Liver (tissue), 9 donors: ENCODE measurements around the gene NOP9. TPM values are rescaled to one million over a fixed set of nuclear protein-coding genes. Genes with fewer than 3 reads are reported as not detected.

Experiments
- DNase-seq: peaks from one replicate; pipeline ENCODE4 v3.0.0-alpha.2; 2017; ENCODE audit warnings: low spot score
- H3K27ac ChIP-seq, 2 donors: one replicate each; pipeline ENCODE4 v1.7.0; 2013; ENCODE audit warnings: inconsistent platforms in 2 of 2, low read length in 2 of 2, control low read depth in 1 of 2, low read depth in 1 of 2, mild to moderate bottlenecking in 1 of 2
- H3K27me3 ChIP-seq, 4 donors: one replicate each; pipeline versions ENCODE4 v1.6.1 to v1.7.0; 2013; ENCODE audit warnings: low read length in 3 of 4, inconsistent platforms in 1 of 4, mild to moderate bottlenecking in 1 of 4, moderate library complexity in 1 of 4; ENCODE audit not compliant: control insufficient read depth in 4 of 4, insufficient read depth in 4 of 4
- H3K36me3 ChIP-seq, 4 donors: one replicate each; pipeline versions ENCODE4 v1.6.1 to v1.7.0; 2013; ENCODE audit warnings: low read length in 3 of 4, mild to moderate bottlenecking in 3 of 4, low read depth in 1 of 4, moderate library complexity in 1 of 4; ENCODE audit not compliant: control insufficient read depth in 4 of 4, insufficient read depth in 3 of 4
- H3K4me1 ChIP-seq, 4 donors: one replicate each; pipeline versions ENCODE4 v1.6.1 to v1.7.0; 2013; ENCODE audit warnings: low read length in 3 of 4, mild to moderate bottlenecking in 3 of 4, moderate library complexity in 1 of 4; ENCODE audit not compliant: control insufficient read depth in 4 of 4, insufficient read depth in 4 of 4
- H3K4me3 ChIP-seq, 3 donors: one replicate each; pipeline versions ENCODE4 v1.6.1 to v1.7.0; 2013; ENCODE audit warnings: low read length in 3 of 3, control low read depth in 1 of 3, low read depth in 1 of 3, mild to moderate bottlenecking in 1 of 3
- H3K9ac ChIP-seq, 2 donors: one replicate each; pipeline ENCODE4 v1.7.0; 2013; ENCODE audit warnings: low read length in 2 of 2, mild to moderate bottlenecking in 2 of 2, moderate library complexity in 2 of 2, control low read depth in 1 of 2, low read depth in 1 of 2
- H3K9me3 ChIP-seq, 4 donors: one replicate each; pipeline versions ENCODE4 v1.6.1 to v1.7.0; 2013; ENCODE audit warnings: low read length in 3 of 4; ENCODE audit not compliant: control insufficient read depth in 4 of 4
- FOXA1 ChIP-seq: IDR thresholded peaks from 2 replicates; pipeline ENCODE4 v1.6.1; 2016; ENCODE audit warnings: antibody characterized with exemption
- FOXA2 ChIP-seq: IDR thresholded peaks from 2 replicates; pipeline ENCODE4 v1.6.1; 2016; ENCODE audit warnings: antibody characterized with exemption
- GABPA ChIP-seq, 2 donors: IDR thresholded peaks in 1 of 2; conservative IDR thresholded peaks in 1 of 2; 2 replicates each; pipeline ENCODE4 v1.6.1; 2016; ENCODE audit warnings: antibody characterized with exemption in 2 of 2, mild to moderate bottlenecking in 1 of 2, moderate library complexity in 1 of 2
- HNF4A ChIP-seq, 2 donors: conservative IDR thresholded peaks; 2 replicates each; pipeline ENCODE4 v1.6.1; 2016; ENCODE audit warnings: antibody characterized with exemption in 2 of 2, mild to moderate bottlenecking in 2 of 2
- HNF4G ChIP-seq: IDR thresholded peaks from 2 replicates; pipeline ENCODE4 v1.6.1; 2016; ENCODE audit warnings: antibody characterized with exemption
- JUND ChIP-seq, 2 donors: IDR thresholded peaks; 2 replicates each; pipeline ENCODE4 v1.6.1; 2016; ENCODE audit warnings: antibody characterized with exemption in 2 of 2
- MAX ChIP-seq: IDR thresholded peaks from 2 replicates; pipeline ENCODE4 v1.6.1; 2016; ENCODE audit warnings: antibody characterized with exemption
- NR2F2 ChIP-seq: IDR thresholded peaks from 2 replicates; pipeline ENCODE4 v1.6.1; 2016; ENCODE audit warnings: antibody characterized with exemption
- RAD21 ChIP-seq, 2 donors: IDR thresholded peaks; 2 replicates each; pipeline ENCODE4 v1.6.1; 2016; ENCODE audit warnings: antibody characterized with exemption in 2 of 2, mild to moderate bottlenecking in 2 of 2
- REST ChIP-seq: IDR thresholded peaks from 2 replicates; pipeline ENCODE4 v1.6.1; 2016; ENCODE audit warnings: antibody characterized with exemption, mild to moderate bottlenecking
- SP1 ChIP-seq: IDR thresholded peaks from 2 replicates; pipeline ENCODE4 v1.6.1; 2018; ENCODE audit warnings: antibody characterized with exemption, mild to moderate bottlenecking
- TAF1 ChIP-seq: conservative IDR thresholded peaks from 2 replicates; pipeline ENCODE4 v1.6.1; 2016; ENCODE audit warnings: antibody characterized with exemption, mild to moderate bottlenecking
- ZBTB33 ChIP-seq: IDR thresholded peaks from 2 replicates; pipeline ENCODE4 v1.6.1; 2016; ENCODE audit warnings: antibody characterized with exemption
- WGBS: extraction: QIAGEN DNeasy Blood & Tissue Kit; methylation state at CpG from one replicate; pipeline ENCODE4 v1.1.7; 2013; 5-methylcytosine and 5-hydroxymethylcytosine counted together
- polyA plus RNA-seq, 2 donors: library from polyadenylated mRNA; stranded (reverse) in 1 of 2; unstranded in 1 of 2; fragments of 200-250 nt in 1 of 2; fragments of >200 nt in 1 of 2; fragmentation: Nextera tagmentation in 1 of 2; extraction: Ambion mirVana in 1 of 2; gene quantifications; one replicate each; pipeline versions ENCODE4 v1.2.1 to v1.2.3, GENCODE V29; 2013 to 2015
- total RNA-seq, 2 donors: library from RNA; depleted of rRNA; stranded (reverse); fragments of >200 nt; gene quantifications; one replicate each; pipeline ENCODE4 v1.2.3, GENCODE V29; 2014
- TF ChIP-seq, protein P1 (sequence below): fragments of 150-350 bp; IDR thresholded peaks from 2 replicates; pipeline ENCODE4 v1.5.1; 2017; ENCODE audit warnings: improper control_type of control experiment, low read depth, low read length; ENCODE audit not compliant: missing input control
- TF ChIP-seq, protein P2 (sequence below): IDR thresholded peaks from 2 replicates; pipeline ENCODE4 v1.6.1; 2016; ENCODE audit warnings: antibody characterized with exemption
- donor health status: healthy.
- donor health status: healthy.
- donor health status: healthy.
- donor health status: healthy.
- donor health status: healthy.

The NOP9 gene
- total and polyA plus RNA-seq, 4 donors = 3.8 to 18.2 (median 9.7) TPM

GRCh38 chr14:24316597-24316950, 16.9 kb downstream of the NOP9 start:
- no peak for TF ChIP-seq FOXA1
- TF ChIP-seq, protein P1, sequence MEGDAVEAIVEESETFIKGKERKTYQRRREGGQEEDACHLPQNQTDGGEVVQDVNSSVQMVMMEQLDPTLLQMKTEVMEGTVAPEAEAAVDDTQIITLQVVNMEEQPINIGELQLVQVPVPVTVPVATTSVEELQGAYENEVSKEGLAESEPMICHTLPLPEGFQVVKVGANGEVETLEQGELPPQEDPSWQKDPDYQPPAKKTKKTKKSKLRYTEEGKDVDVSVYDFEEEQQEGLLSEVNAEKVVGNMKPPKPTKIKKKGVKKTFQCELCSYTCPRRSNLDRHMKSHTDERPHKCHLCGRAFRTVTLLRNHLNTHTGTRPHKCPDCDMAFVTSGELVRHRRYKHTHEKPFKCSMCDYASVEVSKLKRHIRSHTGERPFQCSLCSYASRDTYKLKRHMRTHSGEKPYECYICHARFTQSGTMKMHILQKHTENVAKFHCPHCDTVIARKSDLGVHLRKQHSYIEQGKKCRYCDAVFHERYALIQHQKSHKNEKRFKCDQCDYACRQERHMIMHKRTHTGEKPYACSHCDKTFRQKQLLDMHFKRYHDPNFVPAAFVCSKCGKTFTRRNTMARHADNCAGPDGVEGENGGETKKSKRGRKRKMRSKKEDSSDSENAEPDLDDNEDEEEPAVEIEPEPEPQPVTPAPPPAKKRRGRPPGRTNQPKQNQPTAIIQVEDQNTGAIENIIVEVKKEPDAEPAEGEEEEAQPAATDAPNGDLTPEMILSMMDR = no peak
- no peak for TF ChIP-seq SP1
- TF ChIP-seq TAF1 = no peak
- TF ChIP-seq RAD21 (IDR thresholded peaks at IDR 0.05) = no peak
- no peak for TF ChIP-seq HNF4G
- no peak for TF ChIP-seq ZBTB33
- TF ChIP-seq REST = no peak
- no peak for TF ChIP-seq NR2F2
- TF ChIP-seq GABPA (IDR thresholded peaks at IDR 0.05 in 1 of 2, conservative IDR thresholded peaks at IDR 0.05 in 1 of 2) = no peak
- no peak for TF ChIP-seq HNF4A (conservative IDR thresholded peaks at IDR 0.05)
- TF ChIP-seq MAX = no peak
- TF ChIP-seq FOXA2 = no peak
- Histone ChIP-seq H3K9me3 (no peaks in the 10 kb centered on the region), H3K4me3 (no peak overlapping the region), H3K36me3 (no peaks in the 10 kb centered on the region), H3K9ac (no peak overlapping the region), H3K27ac (no peak overlapping the region), H3K4me1 (peaks cover 4 to 14% (median 8%) of the 10 kb centered on the region in 4 donors), H3K27me3 (no peaks in the 10 kb centered on the region)
- DNase-seq = no peak
- 71% methylated on average over 18 of the region's 18 CpGs for WGBS

DNA sequence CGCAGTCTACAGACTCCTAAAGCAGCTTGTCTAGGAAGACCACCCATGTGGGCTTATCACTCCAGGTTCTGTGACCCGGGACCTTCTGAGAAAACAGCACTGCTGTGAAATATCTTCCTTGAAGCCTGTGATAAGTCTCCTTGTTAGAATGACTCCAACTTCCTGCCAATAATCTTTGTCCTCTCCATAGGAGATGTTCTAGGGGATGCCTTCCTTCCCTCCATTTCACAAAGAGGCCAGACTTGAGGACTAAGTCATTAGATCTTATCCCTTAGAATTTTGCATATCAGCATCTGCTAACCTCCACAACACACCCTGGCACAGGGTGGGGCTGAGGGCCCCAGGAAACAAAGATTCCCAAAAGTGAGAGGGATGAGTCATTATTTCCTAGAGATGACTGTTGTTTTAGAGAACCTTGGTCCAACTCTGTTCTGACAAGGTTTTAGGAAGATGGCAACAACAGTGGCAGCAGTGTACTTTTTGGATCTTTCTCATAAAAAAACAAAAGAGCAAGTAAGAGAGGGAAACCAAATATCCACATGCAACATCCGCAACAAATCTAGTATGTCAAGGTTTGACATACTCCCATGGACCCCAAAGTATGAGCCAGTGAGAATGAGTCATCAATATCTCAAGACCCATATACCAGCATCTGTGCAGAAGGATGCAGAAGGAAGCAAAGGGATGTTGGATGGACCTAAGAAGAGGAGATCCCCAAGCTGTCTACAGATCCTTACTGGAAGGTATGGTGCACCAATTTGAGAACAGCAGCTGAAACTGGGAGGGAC, 17.7 kb downstream of the NOP9 start:
- Histone ChIP-seq H3K4me1 (peaks cover 3 to 6% (median 5%) of the 10 kb centered on the region in 4 donors), H3K27ac (no peak overlapping the region), H3K4me3 (no peak overlapping the region), H3K9me3 (no peaks in the 10 kb centered on the region), H3K27me3 (no peaks in the 10 kb centered on the region), H3K9ac (no peak overlapping the region), H3K36me3 (no peaks in the 10 kb centered on the region)
- WGBS = 82% methylated on average over 3 of the region's 3 CpGs
- no peak for DNase-seq
- TF ChIP-seq, protein P1 = no peak
- no peak for TF ChIP-seq TAF1
- no peak for TF ChIP-seq MAX
- TF ChIP-seq JUND (IDR thresholded peaks at IDR 0.05) = peak in 1 of 2 donors; percentile 29
- TF ChIP-seq, protein P2, sequence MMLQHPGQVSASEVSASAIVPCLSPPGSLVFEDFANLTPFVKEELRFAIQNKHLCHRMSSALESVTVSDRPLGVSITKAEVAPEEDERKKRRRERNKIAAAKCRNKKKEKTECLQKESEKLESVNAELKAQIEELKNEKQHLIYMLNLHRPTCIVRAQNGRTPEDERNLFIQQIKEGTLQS = no peak
- TF ChIP-seq HNF4G = no peak
